ENCODE data around the gene PTPRO.

Gene PTPRO

GRCh38 chr12:15372352-15372751 lies 50.0 kb downstream of the PTPRO start:
- TF ChIP-seq, protein P1, sequence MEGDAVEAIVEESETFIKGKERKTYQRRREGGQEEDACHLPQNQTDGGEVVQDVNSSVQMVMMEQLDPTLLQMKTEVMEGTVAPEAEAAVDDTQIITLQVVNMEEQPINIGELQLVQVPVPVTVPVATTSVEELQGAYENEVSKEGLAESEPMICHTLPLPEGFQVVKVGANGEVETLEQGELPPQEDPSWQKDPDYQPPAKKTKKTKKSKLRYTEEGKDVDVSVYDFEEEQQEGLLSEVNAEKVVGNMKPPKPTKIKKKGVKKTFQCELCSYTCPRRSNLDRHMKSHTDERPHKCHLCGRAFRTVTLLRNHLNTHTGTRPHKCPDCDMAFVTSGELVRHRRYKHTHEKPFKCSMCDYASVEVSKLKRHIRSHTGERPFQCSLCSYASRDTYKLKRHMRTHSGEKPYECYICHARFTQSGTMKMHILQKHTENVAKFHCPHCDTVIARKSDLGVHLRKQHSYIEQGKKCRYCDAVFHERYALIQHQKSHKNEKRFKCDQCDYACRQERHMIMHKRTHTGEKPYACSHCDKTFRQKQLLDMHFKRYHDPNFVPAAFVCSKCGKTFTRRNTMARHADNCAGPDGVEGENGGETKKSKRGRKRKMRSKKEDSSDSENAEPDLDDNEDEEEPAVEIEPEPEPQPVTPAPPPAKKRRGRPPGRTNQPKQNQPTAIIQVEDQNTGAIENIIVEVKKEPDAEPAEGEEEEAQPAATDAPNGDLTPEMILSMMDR (IDR thresholded peaks at IDR 0.05; ENCODE audit: extremely low read depth, missing control alignments): no peak

GRCh38 chr12:15387772-15388171 lies 65.5 kb downstream of the PTPRO start:
- TF ChIP-seq, protein P1 (IDR thresholded peaks at IDR 0.05; ENCODE audit: extremely low read depth, missing control alignments): no peak
- no peak for DNase-seq (ENCODE audit: low spot score)

More at GRCh38 chr12:15372352-15372751, 50.0 kb downstream of the PTPRO start:
- no peak for DNase-seq (ENCODE audit: low spot score)

DNA sequence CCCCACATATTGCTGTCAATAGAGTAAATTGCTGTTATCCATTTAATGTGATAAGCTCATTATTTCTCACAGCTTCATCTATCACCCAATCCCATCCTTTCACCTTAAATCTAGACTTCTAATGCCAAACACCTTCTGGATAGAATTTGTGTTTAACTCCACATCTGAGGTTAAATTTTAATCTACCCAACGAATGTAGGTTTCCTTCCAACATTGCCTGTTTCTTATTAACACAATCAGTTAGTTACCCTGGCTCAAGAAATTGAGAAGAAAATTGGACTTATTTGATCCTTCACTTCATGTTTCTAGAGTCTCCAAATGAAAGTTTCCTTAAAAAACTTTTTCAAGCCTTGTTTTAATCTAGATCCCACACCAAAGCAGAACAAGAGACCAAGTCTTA lies 67.3 kb downstream of the PTPRO start:
- TF ChIP-seq, protein P1 (IDR thresholded peaks at IDR 0.05; ENCODE audit: extremely low read depth, missing control alignments): no peak
- DNase-seq (ENCODE audit: low spot score): no peak

- TF ChIP-seq, protein P1 (IDR thresholded peaks at IDR 0.05; ENCODE audit: extremely low read depth, missing control alignments): no peak
- DNase-seq (ENCODE audit: low spot score): no peak
Measured at GRCh38 chr12:15393037-15393436, 70.7 kb downstream of the PTPRO start.

- TF ChIP-seq, protein P1 (IDR thresholded peaks at IDR 0.05; ENCODE audit: extremely low read depth, missing control alignments): no peak
- DNase-seq (ENCODE audit: low spot score): no peak
Measured at GRCh38 chr12:15393995-15394394, 71.7 kb downstream of the PTPRO start.

DNA sequence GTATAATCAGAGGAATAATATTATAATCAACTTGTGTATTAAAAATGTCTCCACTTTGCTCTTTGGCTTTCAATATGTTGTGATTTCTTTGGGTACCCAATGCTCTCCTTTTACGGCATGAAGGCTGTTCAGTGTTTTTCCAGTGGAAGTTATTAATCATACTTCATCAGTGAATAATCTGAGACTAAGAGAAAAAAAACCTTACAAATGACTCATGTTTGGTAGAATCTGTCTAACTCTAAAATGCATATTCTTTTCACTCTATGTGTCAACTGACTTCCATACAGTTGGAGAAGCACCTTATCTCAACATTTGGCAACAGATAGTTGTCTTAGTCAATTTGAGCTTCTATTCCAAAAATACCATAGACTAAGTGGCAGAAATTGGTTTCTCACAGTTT lies 82.2 kb downstream of the PTPRO start:
- TF ChIP-seq, protein P1 (IDR thresholded peaks at IDR 0.05; ENCODE audit: extremely low read depth, missing control alignments): no peak
- DNase-seq (ENCODE audit: low spot score): no peak

DNA sequence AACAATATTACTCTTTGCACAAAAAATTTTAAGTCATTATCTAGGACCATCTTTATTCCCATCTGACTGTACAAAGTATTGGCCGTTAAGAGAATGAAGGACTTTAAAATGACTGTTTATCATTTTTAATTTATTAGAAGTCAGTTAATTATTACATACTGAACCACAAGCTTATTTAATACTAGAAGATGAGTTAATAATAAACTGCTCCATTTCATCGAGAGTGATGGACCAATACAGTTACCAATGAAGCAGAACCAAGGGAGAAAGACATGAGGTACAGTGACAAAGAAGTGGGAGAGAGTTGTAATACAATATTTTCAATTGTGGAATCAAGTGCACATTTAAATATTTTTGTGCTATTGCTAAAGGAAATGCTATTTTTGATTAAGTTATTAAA lies 83.3 kb downstream of the PTPRO start:
- TF ChIP-seq, protein P1 (IDR thresholded peaks at IDR 0.05; ENCODE audit: extremely low read depth, missing control alignments): no peak
- DNase-seq (ENCODE audit: low spot score): no peak

All from GM20000 (cell line).